Measurements from ENCODE around the gene GUCY1A1.

The GUCY1A1 gene

GRCh38 chr4:155741546-155741945 lies 74.9 kb downstream of the GUCY1A1 start:
- DNase-seq (ENCODE audit: low spot score) = no peak

DNA sequence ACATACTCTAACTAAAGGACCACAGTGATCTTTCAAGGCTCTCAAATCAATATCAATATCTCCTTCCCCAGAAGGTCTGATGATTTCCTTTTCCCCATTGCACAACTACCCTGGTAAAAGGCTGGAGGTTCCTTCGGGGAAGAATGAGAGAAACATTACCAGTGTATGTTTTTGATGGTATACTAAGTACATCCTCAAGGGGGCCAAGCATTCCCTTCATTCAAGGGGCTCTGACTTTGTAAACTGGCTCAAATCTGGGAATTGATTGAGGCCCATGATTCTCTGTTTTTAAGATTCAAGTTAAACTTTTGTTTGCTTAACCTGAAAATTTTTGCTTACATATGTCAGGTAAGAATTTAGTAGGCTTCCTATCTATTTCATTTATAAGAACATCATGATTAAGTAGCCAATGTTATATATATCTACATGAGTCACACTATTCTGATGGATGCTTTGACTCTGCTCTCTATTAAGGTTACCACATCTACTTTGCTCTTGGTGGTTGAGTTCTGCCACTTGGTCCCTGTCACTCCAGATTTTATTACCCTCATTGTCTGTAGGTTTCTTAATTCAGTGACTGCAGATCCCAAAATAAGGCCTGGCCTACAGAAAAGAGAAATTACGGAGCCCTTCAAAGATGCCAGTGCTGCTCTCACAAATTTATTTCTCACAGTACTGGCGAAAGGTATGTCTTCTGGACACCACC lies 75.8 kb downstream of the GUCY1A1 start:
- no peak for DNase-seq (ENCODE audit: low spot score)

DNA sequence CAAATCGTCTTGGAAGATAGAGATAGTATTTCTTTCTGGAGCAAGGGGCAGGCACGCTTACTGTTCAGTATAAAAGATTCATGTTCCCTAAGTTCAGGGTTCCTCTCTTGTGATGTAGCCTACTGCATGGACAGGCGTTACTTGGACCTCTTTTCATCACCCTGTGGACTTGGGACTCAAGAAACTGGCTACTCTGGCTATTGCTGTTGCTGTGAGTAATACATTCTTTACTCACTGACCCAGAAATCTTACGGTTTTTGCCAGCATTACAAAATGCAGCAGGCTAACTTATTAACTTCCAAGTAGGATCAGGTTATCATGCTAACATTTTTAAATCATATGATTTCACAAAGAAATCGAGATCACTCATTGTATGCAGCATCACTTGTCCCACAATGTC lies 79.3 kb downstream of the GUCY1A1 start:
- DNase-seq (ENCODE audit: low spot score) = no peak

DNA sequence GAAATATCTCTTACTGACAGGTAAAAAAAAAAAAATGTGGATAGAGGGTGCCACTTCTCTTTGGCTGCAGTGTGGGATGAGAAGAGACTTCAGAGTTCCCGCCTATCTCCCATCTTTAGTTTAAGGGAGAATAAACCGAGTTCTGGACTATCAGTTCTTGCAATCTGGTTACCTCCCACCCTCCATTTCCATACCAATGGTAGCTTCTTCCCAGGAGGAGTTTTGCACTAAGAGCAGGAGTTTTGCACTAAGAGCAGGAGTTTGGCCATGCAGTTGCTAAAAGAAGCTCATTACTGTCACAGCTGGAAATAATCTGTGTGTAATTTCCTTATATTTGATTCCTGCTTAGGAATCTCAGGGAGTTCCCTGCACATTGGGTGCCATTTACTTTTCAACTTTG lies 81.4 kb downstream of the GUCY1A1 start:
- DNase-seq (ENCODE audit: low spot score) = no peak

DNA sequence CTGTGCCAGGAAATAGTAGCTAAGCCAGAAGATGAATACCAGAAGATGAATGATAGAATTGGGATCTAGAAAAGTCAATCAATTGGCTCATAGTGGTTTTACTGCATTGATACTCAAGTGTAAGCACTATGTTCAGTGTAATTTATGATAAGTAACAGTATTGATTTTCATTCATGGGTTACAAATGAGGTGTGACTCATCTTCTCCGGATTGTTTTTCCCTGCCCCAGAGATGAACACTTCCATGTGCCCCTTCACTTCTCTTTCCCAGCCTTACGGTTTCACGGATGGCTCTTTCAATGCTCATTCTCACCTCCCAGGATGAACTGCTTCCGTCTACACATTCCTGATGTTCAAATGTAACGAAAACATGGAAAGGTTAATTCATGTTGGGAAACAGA lies 82.4 kb downstream of the GUCY1A1 start:
- no peak for DNase-seq (ENCODE audit: low spot score)

GRCh38 chr4:155751569-155751968 lies 84.9 kb downstream of the GUCY1A1 start:
- no peak for DNase-seq (ENCODE audit: low spot score)

GRCh38 chr4:155757745-155758265 lies 91.2 kb downstream of the GUCY1A1 start:
- no peak for DNase-seq (ENCODE audit: low spot score)

- peak; percentile 94 for DNase-seq (ENCODE audit: low spot score)
Observed at GRCh38 chr4:155758481-155759371, 92.1 kb downstream of the GUCY1A1 start, which contains the start of gene GUCY1B1. Gene GUCY1B1, plus strand, starts transcription at chr4:155759021. Its CDS starts 120 bp downstream, at chr4:155759141.

DNA sequence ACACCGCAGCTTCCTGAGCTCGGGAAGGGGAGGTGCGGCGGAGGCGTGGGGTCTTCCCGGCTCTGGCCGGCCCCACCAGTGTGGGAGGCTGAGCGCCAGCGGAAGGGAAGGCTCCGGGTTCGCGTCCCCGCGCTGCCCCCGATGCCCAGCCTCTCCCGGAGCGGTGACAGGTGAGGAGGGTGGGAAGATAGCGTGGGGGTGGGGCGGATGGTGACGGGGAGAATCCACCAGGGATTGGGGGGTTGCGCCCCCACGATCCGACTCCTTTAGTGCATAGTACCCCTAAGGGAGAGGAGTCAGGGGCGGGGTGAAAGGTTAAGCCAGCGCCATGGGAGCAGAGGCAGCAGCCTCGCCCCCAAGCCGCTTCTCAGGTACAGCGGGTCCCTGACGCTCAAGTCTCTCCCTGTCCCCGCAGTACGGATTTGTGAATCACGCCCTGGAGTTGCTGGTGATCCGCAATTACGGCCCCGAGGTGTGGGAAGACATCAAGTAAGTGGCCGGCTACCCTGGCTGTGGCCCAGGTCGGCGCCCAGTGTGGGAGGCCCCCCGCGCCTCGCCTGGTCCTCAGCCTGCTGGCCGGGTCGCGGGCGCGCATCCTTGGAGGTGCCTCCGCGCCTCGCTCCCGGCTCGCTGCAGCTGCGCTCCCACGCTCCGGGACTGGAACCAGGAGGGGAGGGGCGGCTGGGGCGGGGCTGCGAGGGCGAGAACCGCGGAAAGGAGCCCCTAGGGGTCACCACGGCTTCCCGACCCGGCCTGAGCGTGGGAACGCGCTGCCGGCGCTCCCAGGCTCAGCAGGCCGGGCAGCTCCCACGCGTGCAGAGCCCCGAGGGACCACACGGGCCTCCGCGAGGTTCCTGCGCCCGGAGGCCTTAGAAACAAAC lies 93.0 kb downstream of the GUCY1A1 start:
- peak; percentile 86 for DNase-seq (ENCODE audit: low spot score)

DNA sequence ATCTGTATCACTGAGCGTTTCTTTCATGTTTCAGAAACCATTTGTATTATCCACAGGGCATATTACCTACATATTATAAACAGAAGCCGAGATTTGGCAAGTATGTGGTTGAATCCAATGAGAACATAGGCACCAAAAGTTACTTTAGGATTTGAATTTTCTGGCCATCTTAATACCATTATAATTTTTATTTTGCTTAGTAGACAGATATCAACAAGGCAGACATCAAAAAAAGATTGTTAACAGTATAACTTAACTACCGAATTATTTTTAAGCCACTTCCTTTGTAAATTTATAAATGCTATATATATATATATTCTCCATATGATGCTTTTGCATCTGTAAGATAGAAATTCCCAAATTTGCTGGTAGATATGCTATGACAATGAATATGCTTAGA lies 94.4 kb downstream of the GUCY1A1 start:
- DNase-seq (ENCODE audit: low spot score) = no peak

GRCh38 chr4:155761916-155762315 lies 95.3 kb downstream of the GUCY1A1 start:
- DNase-seq (ENCODE audit: low spot score) = no peak

DNA sequence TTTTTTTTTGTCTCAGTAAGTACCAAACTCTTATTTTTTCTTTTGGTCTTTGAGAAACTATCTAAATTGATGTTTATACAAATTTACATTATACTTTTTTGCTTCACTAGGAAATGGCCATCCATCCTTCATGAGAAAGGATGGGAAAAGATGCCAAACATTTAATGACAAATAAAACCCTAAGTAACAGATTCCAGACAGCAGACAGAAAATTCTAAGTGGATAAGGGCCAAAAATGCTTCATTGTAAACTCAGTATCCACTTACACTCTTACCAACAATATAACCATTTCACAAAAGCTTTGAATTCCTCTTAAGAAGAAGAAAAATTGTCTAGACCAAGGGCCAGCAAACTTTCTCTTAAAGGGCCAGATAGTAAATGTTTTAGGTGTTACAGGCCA lies 95.7 kb downstream of the GUCY1A1 start:
- no peak for DNase-seq (ENCODE audit: low spot score)

DNA sequence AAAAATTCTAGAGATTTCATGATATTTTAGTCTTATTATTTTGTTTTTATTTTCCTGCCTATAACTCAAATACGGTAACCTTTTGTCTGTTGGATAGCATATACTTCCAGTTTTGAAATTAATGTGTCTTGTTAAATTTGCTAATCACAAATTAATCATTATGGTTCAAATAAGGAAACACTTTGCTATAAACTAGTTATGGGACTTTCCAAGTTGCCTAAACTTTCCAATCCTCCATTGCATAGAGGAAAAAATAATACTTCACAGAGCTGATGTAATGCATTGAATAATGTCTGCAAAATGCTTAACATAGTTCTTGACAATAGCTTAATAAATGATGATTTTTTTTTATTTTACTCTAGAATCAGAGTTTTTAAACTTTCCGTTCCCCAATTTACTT lies 96.9 kb downstream of the GUCY1A1 start:
- DNase-seq (ENCODE audit: low spot score) = no peak

DNA sequence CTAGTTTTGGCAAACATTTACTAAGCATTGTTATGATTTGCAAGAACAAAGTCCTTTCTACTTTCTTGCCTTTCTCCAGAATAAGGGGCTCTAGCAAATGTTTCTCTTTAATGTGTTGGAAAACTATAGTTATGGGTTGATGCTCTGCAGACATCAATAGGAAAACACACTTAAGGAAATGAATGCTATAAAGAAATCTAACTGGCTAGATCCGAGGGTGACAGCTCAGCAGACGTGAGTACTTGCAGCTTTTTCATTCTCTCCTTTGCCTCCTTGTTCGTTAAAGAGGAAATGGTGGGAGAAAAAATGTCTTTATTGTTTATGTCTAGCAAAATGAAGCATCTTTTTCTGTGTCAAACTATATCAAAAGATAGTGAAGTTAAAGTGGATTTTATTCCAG lies 98.5 kb downstream of the GUCY1A1 start:
- no peak for DNase-seq (ENCODE audit: low spot score)

DNA sequence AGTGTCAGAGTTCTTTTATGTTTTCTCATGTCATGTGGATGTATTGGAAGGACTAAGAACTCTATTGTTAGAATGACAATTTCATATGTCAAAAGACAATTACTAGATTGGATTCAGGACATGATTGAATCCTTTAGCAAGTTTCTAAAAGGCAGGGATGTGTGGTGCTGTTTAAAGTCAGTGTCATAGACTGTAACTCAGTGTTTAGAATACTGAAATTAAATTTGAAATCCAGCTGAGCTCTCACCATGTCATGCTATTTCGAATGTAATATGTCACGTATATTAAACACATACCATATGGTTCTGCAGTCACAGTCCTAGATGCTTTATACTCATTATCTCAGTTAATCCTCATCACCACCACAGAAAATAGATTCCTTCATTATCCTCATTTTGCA lies 100.0 kb downstream of the GUCY1A1 start:
- DNase-seq (ENCODE audit: low spot score) = no peak

GRCh38 chr4:155768370-155768769 lies 101.7 kb downstream of the GUCY1A1 start:
- DNase-seq (ENCODE audit: low spot score) = no peak

DNA sequence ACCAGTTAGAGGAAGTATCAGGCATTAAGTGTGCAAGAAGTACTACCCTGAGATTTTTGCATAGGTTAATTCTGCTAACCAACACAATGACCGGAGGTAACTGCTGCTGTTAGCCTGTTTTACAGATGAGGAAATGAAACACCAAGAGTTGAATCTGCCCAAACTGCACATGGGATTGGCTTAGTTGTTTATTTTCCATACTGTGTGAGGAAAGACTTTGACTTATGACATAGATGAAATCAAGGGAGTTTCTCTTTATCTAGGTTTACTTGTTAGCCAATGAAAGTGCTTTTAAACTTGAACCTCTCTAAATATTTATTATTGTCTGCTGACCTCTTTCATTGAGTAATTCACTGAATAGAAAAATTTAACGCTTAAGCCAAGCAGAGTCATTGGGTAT lies 102.4 kb downstream of the GUCY1A1 start:
- no peak for DNase-seq (ENCODE audit: low spot score)

GRCh38 chr4:155772459-155773195 lies 106.0 kb downstream of the GUCY1A1 start:
- no peak for DNase-seq (ENCODE audit: low spot score)

DNA sequence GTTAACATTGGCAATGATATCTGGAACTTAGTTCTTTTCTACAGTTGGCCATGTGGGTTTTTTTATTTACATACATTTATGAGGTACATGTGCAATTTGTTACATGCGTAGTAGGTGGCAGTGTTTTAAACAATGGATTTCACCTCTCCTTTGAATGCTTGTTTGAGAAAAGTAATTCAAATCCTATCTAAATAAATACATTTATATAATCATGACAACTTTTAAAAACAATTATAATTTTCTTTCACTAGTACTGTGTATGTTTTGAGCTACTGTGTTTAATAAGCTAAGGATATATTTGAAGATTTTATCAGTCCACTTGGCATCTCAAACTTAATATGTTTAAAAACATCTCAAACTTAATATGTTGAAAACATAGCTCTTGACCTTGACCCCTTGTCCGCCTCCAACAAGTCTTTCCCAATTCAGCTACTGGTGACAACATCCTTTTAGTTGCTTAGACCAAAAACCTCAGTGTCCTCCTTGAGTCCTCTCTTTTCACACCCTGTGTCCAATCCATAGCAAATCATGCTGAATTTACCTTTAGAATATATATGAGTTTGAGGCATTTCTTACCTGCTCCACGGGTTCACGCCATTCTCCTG lies 106.7 kb downstream of the GUCY1A1 start:
- DNase-seq (ENCODE audit: low spot score) = no peak

DNA sequence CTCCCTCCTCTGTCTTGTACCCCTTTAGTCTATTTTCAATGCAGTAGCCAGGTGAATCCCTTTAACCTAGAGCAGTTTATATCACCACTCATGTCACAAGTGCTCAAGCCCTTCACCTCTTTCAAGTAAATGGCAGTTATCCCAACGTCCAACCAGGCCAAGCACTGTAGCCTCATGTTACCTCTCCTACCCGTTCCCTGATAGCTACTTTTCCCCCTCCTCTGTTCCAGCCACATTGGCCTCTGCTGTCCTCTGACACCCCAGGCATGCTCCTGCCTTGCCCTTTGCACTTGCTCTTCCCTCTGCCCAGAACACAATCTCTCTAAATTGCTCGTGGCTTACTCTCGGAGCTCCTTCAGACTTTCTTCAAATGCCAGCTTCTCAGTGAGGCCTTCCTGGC lies 107.4 kb downstream of the GUCY1A1 start:
- no peak for DNase-seq (ENCODE audit: low spot score)
